GM19397 (cell line): ENCODE measurements around the gene RUBCN.
"Not testable (repeated sequence)": the region's sequence is repeated elsewhere in the genome, so short reads cannot be mapped to it uniquely, and the experiment has no call there.

ENCODE experiments used
- ATAC-seq: cut with Tn5 transposase; IDR thresholded peaks from one replicate; pipeline ENCODE4 v1.9.1; 2021; ENCODE audit warnings: mild to moderate bottlenecking, moderate library complexity; ENCODE audit not compliant: unreplicated experiment

The RUBCN gene

DNA sequence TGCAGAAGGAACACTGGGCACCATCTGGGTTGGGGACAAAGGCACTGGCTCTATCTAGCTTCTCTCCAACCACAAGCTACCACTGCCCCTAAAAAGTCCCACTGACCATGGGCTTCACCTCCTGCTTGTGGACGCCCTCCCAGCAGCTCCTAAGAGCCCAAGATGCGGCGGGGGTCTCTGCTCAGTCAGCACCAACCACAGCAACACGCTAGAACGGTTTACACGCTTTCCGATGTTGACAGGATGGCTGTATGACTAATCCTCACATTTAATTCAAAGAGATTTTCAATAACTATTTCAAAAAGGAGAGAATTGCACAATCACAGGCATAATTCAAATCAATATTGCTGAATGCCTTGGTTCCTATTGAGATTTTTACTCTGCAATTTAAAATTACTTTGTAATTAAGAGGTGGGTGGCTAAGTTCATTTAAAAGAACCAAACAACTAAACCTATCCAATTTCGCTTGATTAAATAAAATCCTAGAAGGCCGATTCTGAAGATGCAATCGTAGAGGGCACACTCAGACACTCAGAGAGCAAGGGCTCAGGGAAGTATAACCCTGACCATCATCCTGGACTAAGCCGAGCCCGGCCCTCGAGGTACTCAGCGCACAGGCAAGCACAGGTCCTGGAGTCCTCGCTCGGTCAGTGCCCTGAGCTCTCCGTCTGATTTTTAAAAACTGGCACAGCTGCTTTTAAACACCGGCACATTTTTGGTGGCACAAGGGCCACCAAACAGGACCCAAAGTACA, 110.1 kb downstream of the RUBCN start:
- ATAC-seq: not testable (repeated sequence)

DNA sequence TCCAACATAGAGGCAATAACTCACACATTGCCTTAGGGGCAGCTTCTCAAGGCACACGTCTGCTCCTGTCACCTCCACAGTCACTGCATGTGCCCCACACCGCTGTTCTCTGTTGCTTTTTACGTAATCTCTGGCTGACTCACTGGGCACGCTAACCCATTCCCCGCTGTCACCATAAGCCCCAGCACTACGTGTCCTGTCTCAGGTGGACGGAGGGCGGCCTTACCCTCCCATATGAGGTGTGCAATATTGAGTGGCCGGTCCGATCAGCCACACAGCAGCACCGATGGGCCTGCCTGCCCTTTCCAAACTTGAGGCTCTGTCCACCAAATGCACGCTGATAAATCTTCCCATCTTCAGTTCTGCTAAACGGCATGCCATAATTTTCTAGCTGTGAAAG, 115.2 kb downstream of the RUBCN start:
- ATAC-seq: not testable (repeated sequence)
